Keratinocyte (primary cell): ENCODE measurements around the gene HPD. TPM values are rescaled to one million over a fixed set of nuclear protein-coding genes. Genes with fewer than 3 reads are reported as not detected.

Experiments used
- DNase-seq: peaks from one replicate; pipeline ENCODE4 v3.0.0-alpha.2; 2011; ENCODE audit warnings: low read depth, missing footprints, low spot score
- FAIRE-seq: peaks from 2 replicates; lab custom pipeline; 2011; peaks lifted over from hg19 to GRCh38; lab: Jason Lieb, UNC
- H2AFZ ChIP-seq: 2 replicates; pipeline ENCODE4 v1.6.0; 2012; ENCODE audit warnings: low read length, control low read depth, inconsistent platforms; ENCODE audit not compliant: control insufficient read depth
- H3K27ac ChIP-seq: 2 replicates; pipeline ENCODE4 v1.5.1; 2011; ENCODE audit warnings: low read length; ENCODE audit not compliant: control insufficient read depth, insufficient read depth
- H3K27me3 ChIP-seq: 3 replicates; pipeline ENCODE4 v1.6.0; 2011; ENCODE audit warnings: low read length; ENCODE audit not compliant: control insufficient read depth, insufficient read depth; ENCODE audit errors: extremely low read depth
- H3K36me3 ChIP-seq, 2 experiments: 2 replicates in 1 of 2; 3 replicates in 1 of 2; pipeline ENCODE4 v1.5.1; 2011; ENCODE audit warnings: low read length in 2 of 2, mild to moderate bottlenecking in 1 of 2; ENCODE audit not compliant: control insufficient read depth in 2 of 2, insufficient read depth in 2 of 2; ENCODE audit errors: extremely low read depth in 1 of 2
- H3K4me1 ChIP-seq: 3 replicates; pipeline ENCODE4 v1.5.1; 2011; ENCODE audit warnings: low read length; ENCODE audit not compliant: control insufficient read depth, insufficient read depth; ENCODE audit errors: extremely low read depth
- H3K4me2 ChIP-seq: 3 replicates; pipeline ENCODE4 v1.6.0; 2011; ENCODE audit warnings: low read depth, low read length; ENCODE audit not compliant: control insufficient read depth, insufficient read depth; ENCODE audit errors: extremely low read depth
- H3K4me3 ChIP-seq, 3 experiments: fragments of 200-600 bp in 1 of 3; sonication (generic) in 1 of 3; 2 replicates in 2 of 3; 3 replicates in 1 of 3; pipeline ENCODE4 v1.5.1; 2011 to 2016; ENCODE audit warnings: low read length in 3 of 3, mild to moderate bottlenecking in 3 of 3, control low read depth in 2 of 3, inconsistent platforms in 1 of 3, low read depth in 1 of 3, mixed read lengths in 1 of 3, mixed run types in 1 of 3, moderate library complexity in 1 of 3; ENCODE audit not compliant: control insufficient read depth in 2 of 3, insufficient read depth in 2 of 3; ENCODE audit errors: extremely low read depth in 1 of 3
- H3K79me2 ChIP-seq: 2 replicates; pipeline ENCODE4 v1.6.0; 2012; ENCODE audit warnings: low read length; ENCODE audit not compliant: control insufficient read depth, insufficient read depth
- H3K9ac ChIP-seq: 3 replicates; pipeline ENCODE4 v1.6.0; 2011; ENCODE audit warnings: low read length; ENCODE audit not compliant: control insufficient read depth, insufficient read depth; ENCODE audit errors: extremely low read depth
- H3K9me1 ChIP-seq: 3 replicates; pipeline ENCODE4 v1.6.0; 2011; ENCODE audit warnings: low read length; ENCODE audit not compliant: control insufficient read depth, insufficient read depth; ENCODE audit errors: extremely low read depth
- H3K9me3 ChIP-seq: 2 replicates; pipeline ENCODE4 v1.5.1; 2012; ENCODE audit warnings: low read depth, low read length; ENCODE audit not compliant: control insufficient read depth
- H4K20me1 ChIP-seq: 3 replicates; pipeline ENCODE4 v1.6.0; 2011; ENCODE audit warnings: low read length; ENCODE audit not compliant: control insufficient read depth, insufficient read depth; ENCODE audit errors: extremely low read depth
- CTCF ChIP-seq, 3 experiments: IDR thresholded peaks in 1 of 3; conservative IDR thresholded peaks in 1 of 3; optimal IDR thresholded peaks in 1 of 3; 2 replicates in 2 of 3; 3 replicates in 1 of 3; pipeline versions ENCODE3 to v1.5.1; 2011; ENCODE audit warnings: low read length in 3 of 3, mild to moderate bottlenecking in 3 of 3, moderate library complexity in 2 of 3, control low read depth in 1 of 3, inconsistent platforms in 1 of 3; ENCODE audit not compliant: insufficient read depth in 2 of 3; ENCODE audit errors: extremely low read depth in 1 of 3
- EZH2 ChIP-seq: IDR thresholded peaks from one replicate; pipeline ENCODE4 v1.6.1; 2012; ENCODE audit warnings: inconsistent platforms, mild to moderate bottlenecking, low read length, moderate library complexity
- dilution Hi-C: fragments of 300-500 bp; cut with MboI; formaldehyde crosslinking; loops from one replicate; pipeline ENCODE4 v1.7.0; 2020; ENCODE audit warnings: low sequenced_read_pairs; ENCODE audit not compliant: extremely low pct_ligation_motif_present
- polyA plus RNA-seq, 5 experiments: library from polyadenylated mRNA; depleted of rRNA in 3 of 5; stranded (reverse) in 3 of 5; stranded (forward) in 1 of 5; unstranded in 1 of 5; fragments of >200 nt; gene quantifications; 1 replicate in 1 of 5; 2 replicates in 3 of 5; 3 replicates in 1 of 5; pipeline versions ENCODE4 v1.2.1 to v1.2.3, GENCODE V29; 2011 to 2012; ENCODE audit warnings: missing spikeins in 2 of 5, low read depth in 1 of 5, low replicate concordance in 1 of 5

Gene HPD
- polyA plus RNA-seq, 1 donor (not counting 4 experiments of a cell fraction or from before 2014, with no cell fraction given) = not detected

GRCh38 chr12:121812921-121813896 lies 45.5 kb downstream of the HPD start:
- Histone ChIP-seq H3K4me1 (peaks cover 27% of the 10 kb centered on the region), H3K27me3 (no peaks in the 10 kb centered on the region), H3K9me1 (no peaks in the 10 kb centered on the region), H3K4me3 (peak overlapping the region; percentile 51 to 82 (median 79)), H4K20me1 (peaks cover 17% of the 10 kb centered on the region), H3K36me3 (peaks cover 52 to 55% of the 10 kb centered on the region in 2 experiments), H3K27ac (peak overlapping the region; percentile 4), H3K4me2 (peak overlapping the region; percentile 90), H3K9ac (peak overlapping the region; percentile 22), H2AFZ (no peak overlapping the region), H3K9me3 (no peaks in the 10 kb centered on the region), H3K79me2 (peaks cover 54% of the 10 kb centered on the region)
- no peak for TF ChIP-seq CTCF (optimal IDR thresholded peaks at IDR 0.05 in 1 of 3, IDR thresholded peaks at IDR 0.05 in 1 of 3, conservative IDR thresholded peaks at IDR 0.05 in 1 of 3; ENCODE audit: extremely low read depth in 1 of 3, insufficient read depth in 2 of 3, low read length in 3 of 3)
- no peak for TF ChIP-seq EZH2
- dilution Hi-C loops = no loop called here
- DNase-seq (no peak), FAIRE-seq (no peak)

GRCh38 chr12:121812320-121812871 lies 46.3 kb downstream of the HPD start:
- Histone ChIP-seq H3K4me2 (peak overlapping the region; percentile 90), H3K4me1 (peaks cover 27% of the 10 kb centered on the region), H3K27me3 (no peaks in the 10 kb centered on the region), H3K27ac (no peak overlapping the region), H2AFZ (no peak overlapping the region), H3K36me3 (peaks cover 49% of the 10 kb centered on the region in 2 experiments), H3K79me2 (peaks cover 59% of the 10 kb centered on the region), H4K20me1 (peaks cover 17% of the 10 kb centered on the region), H3K4me3 (peak overlapping the region; percentile 51 to 82 (median 79)), H3K9ac (peak overlapping the region; percentile 63), H3K9me3 (no peaks in the 10 kb centered on the region), H3K9me1 (no peaks in the 10 kb centered on the region)
- TF ChIP-seq CTCF (optimal IDR thresholded peaks at IDR 0.05 in 1 of 3, IDR thresholded peaks at IDR 0.05 in 1 of 3, conservative IDR thresholded peaks at IDR 0.05 in 1 of 3; ENCODE audit: extremely low read depth in 1 of 3, insufficient read depth in 2 of 3, low read length in 3 of 3) = peak in 1 of 3 experiments; percentile 4
- no peak for TF ChIP-seq EZH2
- FAIRE-seq = no peak
- no peak for DNase-seq
- dilution Hi-C loops = no loop called here
